ENCODE data around the gene SLC9A9.

GRCh38 chr3:143410259-143410658, 438.0 kb downstream of the SLC9A9 start:
- TF ChIP-seq EZH2 (IDR thresholded peaks at IDR 0.05; ENCODE audit: borderline replicate concordance, low read depth, low read length, severe bottlenecking), result no peak
- no peak for TF ChIP-seq CTCF (IDR thresholded peaks at IDR 0.05; ENCODE audit: borderline replicate concordance, extremely low read depth, low read length, poor library complexity, severe bottlenecking)

Data from DND-41 (cell line).